Iris pigment epithelial cell (primary cell): Measurements from ENCODE around the gene KCNS1.

Experiments used
- DNase-seq: peaks from one replicate; pipeline ENCODE4 v3.0.0-alpha.2; 2011; ENCODE audit warnings: low read depth

The KCNS1 gene

DNA sequence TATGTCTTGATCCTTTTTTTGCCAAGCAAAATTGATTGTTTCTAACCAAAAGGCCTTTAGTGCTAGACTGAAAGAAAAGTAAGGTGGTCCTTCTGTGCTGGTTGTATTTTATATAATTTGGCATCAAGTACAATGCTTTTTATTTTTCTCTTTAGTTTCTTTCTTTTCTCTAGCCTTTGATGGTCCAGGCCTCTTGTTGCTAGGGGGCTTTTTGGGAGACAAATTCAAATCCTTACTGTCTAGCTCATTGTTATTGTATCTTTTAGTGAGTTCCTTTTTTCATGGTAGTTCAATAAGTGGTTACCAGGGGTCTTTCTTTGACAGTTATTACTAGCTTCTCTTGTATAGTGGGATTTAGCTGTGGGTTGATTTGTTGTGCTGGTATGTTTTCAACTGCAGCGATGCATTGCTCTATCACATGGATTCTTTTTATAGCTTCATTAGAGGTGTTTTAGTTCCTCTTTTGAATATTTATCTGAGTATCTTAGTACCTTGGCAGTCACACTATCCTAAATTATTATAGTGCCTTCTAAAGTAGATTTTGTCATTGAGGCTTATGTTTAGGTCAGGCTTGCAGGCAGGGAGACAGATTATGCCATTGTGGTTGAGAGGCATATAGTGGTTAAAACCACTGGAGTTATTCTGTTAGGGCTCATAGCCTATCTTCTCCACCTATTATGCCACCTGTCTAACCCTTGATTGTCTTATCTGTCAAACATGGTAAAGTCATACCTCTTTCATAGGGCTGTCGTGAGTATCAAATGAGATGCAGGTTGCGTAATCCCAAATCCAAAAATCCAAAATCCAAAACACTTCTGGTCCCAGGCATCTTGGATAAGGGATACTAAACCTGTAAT lies 49.5 kb downstream of the KCNS1 start:
- DNase-seq = no peak

DNA sequence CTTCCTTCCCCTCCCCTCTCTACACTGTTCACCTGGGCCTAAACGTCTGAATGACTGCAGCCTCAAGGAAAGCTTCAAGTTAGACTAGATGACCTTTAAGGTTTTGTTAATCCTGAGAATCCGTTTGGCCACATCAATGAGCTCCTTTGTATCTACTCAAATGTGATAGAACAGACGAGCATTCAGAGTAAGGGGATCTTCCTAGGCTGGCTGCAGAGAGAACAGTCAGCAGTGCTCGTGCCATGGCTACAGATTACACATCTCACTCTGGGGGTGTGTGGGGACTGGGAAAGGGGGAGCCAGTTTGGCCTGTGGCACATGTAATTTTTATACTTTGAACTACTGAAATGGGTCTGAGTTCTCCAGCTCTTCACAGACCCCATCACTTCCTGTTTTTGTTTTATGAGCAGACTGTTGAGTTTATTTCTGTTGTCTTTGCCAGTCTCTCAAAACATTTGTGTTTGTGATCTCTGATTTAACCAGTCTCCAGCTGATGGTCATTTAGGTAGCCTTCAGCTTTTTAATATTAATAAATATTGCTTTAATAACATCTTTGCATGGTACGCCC lies 50.9 kb downstream of the KCNS1 start:
- no peak for DNase-seq

DNA sequence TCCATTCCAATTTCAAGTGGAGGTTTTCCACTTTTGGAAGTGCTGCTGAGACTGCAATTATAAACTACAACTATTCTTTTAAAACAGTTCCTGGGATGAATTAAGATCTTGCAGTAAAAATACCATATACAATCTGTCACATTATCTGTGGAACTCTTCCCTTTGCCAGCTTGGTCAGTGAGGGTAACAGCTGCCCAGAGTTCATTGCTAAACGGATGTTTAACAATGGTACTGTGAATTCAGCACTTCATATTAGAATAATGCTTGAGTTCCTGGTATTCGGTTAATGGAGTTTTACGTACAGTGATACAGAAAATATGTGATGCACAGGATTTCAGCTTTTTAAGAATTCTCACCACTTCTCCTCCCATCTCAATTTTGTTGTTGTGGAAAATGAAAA lies 51.5 kb downstream of the KCNS1 start:
- DNase-seq = no peak

DNA sequence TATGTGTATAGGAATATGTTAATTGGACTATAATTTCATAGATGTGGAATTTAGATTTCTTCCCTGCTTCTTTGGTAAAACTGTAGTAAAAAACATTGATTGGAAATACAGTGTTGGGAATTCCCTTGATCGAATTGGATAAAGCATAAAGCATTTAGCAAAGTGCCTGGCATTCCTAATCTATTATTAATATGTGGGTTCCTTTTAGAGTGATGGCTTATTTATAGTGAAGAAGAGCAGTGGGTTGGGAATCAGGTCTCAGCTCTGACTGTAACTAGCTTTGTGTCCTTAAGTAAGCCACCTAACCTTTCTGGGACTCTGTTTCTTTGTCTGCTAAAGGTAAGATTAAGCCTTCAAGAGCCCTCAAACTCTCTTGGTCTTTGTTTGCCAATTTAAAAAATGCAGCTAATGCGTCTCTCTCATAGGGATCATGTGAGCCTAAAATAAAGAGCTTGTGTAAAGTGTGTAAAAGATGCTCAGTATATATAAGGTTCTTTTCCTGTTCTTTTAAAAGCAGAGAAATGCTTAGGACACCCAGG lies 53.3 kb downstream of the KCNS1 start:
- no peak for DNase-seq

DNA sequence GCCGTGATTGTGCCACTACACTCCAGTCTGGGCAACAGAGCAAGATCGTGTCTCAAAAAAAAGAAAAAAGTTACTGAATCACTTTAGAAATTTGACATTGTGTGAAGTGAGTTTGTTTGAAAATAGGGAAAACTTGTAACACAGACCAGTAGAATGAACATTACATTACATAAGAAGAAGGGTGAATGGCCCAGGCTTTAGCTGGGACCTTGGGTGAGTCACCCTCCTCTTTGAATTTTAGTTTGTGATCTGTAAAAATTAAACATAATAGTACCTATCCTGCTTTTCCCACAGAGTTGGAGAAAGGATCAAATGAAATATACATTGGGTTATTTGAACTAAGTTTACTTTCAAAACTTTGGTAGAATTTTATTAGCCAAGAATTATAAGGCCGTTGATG lies 56.3 kb downstream of the KCNS1 start:
- no peak for DNase-seq

DNA sequence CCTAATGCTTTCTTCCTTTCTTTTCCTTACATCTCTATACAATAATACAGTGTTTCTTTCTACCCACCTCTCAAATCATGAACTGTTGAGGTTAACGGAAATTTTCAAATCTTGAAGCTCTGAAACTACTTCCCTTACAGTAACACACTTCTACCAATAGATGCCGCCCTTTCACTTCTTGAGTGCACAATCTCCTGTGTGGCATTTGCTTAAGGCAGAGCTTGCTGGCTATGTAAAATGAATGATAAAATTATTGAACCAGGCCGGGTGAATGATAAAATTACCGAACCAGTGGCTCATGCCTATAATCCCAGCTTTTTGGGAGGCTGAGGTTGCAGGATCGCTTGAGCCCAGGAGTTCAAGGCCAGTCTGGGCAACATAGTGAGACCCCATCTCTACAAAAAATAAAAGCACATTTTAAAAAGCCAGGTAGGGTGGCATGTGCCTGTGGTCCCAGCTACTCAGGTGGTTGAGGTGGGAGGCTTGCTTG lies 56.8 kb downstream of the KCNS1 start:
- DNase-seq = peak; percentile 85

DNA sequence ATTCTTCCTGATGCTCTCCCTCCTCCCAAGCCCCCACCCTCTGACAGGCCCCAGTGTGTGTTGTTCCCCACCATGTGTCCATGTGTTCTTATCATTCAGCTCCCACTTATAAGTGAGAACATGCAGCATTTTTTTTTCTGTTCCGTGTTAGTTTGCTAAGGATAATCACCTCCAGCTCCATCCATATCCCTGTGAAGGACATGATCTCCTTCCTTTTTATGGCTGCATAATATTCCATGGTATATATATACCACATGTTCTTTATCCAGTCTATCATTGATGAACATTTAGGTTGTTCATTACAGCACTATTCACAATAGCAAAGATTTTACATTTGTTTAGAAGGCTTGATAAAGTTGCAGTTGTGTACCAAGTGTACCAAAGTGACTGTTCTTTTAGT lies 57.9 kb downstream of the KCNS1 start:
- DNase-seq = no peak
